ENCODE data around the gene PREX1.

DNA sequence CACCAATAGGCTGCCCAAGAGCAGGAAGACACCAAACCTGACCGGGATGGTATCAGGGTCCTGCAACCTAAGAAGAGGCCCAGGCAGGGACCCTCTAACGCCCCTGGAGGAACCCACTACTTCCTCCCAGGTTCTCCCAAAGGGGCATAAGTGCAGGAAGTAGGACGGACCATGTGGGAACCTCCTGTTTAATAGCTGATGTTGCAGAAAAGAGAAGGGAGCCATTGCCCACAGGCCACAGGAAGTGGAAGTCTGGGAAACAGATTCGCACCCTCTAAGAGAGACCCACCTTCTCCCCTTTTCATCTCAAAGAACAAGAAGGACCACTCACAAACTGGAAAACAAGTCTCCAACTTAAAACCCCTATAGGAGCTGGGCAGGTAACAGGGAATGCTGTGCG lies 18.1 kb downstream of the PREX1 start:
- TF ChIP-seq POLR2A (IDR thresholded peaks at IDR 0.05), result no peak
- TF ChIP-seq, protein P1, sequence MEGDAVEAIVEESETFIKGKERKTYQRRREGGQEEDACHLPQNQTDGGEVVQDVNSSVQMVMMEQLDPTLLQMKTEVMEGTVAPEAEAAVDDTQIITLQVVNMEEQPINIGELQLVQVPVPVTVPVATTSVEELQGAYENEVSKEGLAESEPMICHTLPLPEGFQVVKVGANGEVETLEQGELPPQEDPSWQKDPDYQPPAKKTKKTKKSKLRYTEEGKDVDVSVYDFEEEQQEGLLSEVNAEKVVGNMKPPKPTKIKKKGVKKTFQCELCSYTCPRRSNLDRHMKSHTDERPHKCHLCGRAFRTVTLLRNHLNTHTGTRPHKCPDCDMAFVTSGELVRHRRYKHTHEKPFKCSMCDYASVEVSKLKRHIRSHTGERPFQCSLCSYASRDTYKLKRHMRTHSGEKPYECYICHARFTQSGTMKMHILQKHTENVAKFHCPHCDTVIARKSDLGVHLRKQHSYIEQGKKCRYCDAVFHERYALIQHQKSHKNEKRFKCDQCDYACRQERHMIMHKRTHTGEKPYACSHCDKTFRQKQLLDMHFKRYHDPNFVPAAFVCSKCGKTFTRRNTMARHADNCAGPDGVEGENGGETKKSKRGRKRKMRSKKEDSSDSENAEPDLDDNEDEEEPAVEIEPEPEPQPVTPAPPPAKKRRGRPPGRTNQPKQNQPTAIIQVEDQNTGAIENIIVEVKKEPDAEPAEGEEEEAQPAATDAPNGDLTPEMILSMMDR (IDR thresholded peaks at IDR 0.05), result no peak
